ENCODE results near the gene PRKCA.
A peak's percentile ranks its signal among the peaks of the same experiment; 100 is the strongest.

Gene PRKCA

GRCh38 chr17:66417300-66417719, 114.9 kb downstream of the PRKCA start:
- no peak for DNase-seq

- DNase-seq, result no peak
These were observed 118.6 kb downstream of the PRKCA start for GRCh38 chr17:66420961-66421371.

GRCh38 chr17:66422186-66422585, 119.8 kb downstream of the PRKCA start:
- DNase-seq, result no peak

- no peak for DNase-seq
These were observed 120.9 kb downstream of the PRKCA start for GRCh38 chr17:66423056-66423955.

- no peak for DNase-seq
These were observed 123.5 kb downstream of the PRKCA start for GRCh38 chr17:66425756-66426396.

- DNase-seq, result peak in 1 of 4 experiments; percentile 8
These were observed 124.1 kb downstream of the PRKCA start for GRCh38 chr17:66426397-66427033.

- DNase-seq, result no peak
These were observed 124.7 kb downstream of the PRKCA start for GRCh38 chr17:66427134-66427533.

GRCh38 chr17:66429680-66430079, 127.3 kb downstream of the PRKCA start:
- no peak for DNase-seq

GRCh38 chr17:66430846-66431795, 128.7 kb downstream of the PRKCA start:
- DNase-seq, result no peak

GRCh38 chr17:66431910-66432309, 129.5 kb downstream of the PRKCA start:
- DNase-seq, result no peak

- no peak for DNase-seq
These were observed 130.1 kb downstream of the PRKCA start for GRCh38 chr17:66432411-66432957.

- DNase-seq, result no peak
These were observed 130.7 kb downstream of the PRKCA start for GRCh38 chr17:66432996-66433551.

GRCh38 chr17:66435182-66435581, 132.8 kb downstream of the PRKCA start:
- no peak for DNase-seq

GRCh38 chr17:66436631-66437030, 134.2 kb downstream of the PRKCA start:
- DNase-seq, result no peak

GRCh38 chr17:66437476-66438026, 135.1 kb downstream of the PRKCA start:
- DNase-seq, result no peak

- no peak for DNase-seq
These were observed 135.7 kb downstream of the PRKCA start for GRCh38 chr17:66438101-66438500.

GRCh38 chr17:66441101-66441661, 138.8 kb downstream of the PRKCA start:
- DNase-seq, result no peak

- DNase-seq, result no peak
These were observed 140.8 kb downstream of the PRKCA start for GRCh38 chr17:66443166-66443565.

- DNase-seq, result no peak
These were observed 141.2 kb downstream of the PRKCA start for GRCh38 chr17:66443606-66444005.

GRCh38 chr17:66444031-66444430, 141.6 kb downstream of the PRKCA start:
- DNase-seq, result no peak

GRCh38 chr17:66445229-66445628, 142.8 kb downstream of the PRKCA start:
- DNase-seq, result no peak

All from activated CD4-positive, CD25-positive, alpha-beta regulatory T cell (primary cell).